ENCODE measurements around the gene DYRK3. TPM values are rescaled to one million over a fixed set of nuclear protein-coding genes. Genes with fewer than 3 reads are reported as not detected.
A peak's percentile ranks its signal among the peaks of the same experiment; 100 is the strongest.

DYRK3 gene
- polyA plus RNA-seq, 1 donor = 4.3 TPM

DNA sequence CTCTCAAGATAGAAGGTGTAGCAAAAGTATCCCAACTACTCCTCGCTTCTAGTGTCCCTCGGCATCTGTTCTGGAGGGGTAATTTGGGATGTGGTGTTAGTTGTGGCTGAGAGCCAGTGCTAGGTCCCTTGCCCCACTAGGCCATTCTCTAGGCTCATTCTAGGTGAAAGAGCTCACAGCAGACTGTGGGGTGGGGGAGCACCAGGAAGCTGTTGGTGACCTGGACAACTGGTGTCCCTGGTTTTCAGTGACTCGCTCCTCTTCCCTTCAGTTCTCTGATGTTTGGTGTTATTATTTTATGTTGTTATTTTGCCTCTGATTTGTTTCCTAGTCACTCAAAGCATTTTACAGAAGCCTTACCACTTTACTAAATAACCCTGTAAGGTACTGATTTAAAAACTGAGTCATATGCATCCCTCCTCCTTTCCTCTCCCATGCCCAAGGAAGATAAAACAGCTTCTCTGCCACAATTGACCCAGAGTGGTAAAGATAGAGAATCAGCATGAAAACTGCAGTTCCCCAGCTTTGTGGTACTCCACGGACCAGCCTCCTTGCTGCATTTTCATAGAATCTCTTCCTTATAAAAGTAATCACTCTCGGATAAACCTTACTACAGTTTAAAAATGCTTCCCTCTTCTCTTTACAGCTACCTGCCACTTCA is 14.1 kb downstream of the DYRK3 start:
- no peaks in the 10 kb centered on the region for H3K4me1 ChIP-seq (ENCODE audit: control insufficient read depth, insufficient read depth, low read length)
- no peak overlapping the region for H3K4me3 ChIP-seq (ENCODE audit: low read length)
- no peaks in the 10 kb centered on the region for H3K27me3 ChIP-seq (ENCODE audit: control insufficient read depth, insufficient read depth, low read length)
- no peak for DNase-seq
- 95% methylated on average over 2 of the region's 5 CpGs for WGBS (ENCODE audit: insufficient coverage, low lambda C conversion rate)
- peaks cover 4% of the 10 kb centered on the region for H3K36me3 ChIP-seq (ENCODE audit: control insufficient read depth, insufficient read depth, low read length)
- no peaks in the 10 kb centered on the region for H3K9me3 ChIP-seq (ENCODE audit: control insufficient read depth, low read depth, low read length)
- no peak overlapping the region for H3K27ac ChIP-seq (ENCODE audit: low read length)

DNA sequence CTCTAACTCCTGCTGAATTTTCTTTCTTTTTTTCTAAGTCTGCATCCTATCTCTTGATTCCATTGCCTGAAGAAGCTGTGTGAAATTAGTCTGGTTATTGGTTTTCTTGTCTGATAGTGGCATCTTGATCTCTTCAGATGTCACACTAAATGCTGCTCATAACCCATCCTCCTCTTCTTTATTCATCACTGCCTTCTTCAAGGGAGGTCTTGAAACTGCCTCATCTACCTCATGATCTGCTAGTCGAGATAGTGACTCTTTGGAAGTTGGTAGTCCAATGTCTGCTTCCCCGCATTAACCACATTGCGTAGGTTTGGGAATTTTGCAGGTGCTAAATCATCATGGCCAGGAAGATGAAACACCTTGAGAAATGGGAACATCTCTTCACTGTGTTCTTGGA is 15.7 kb downstream of the DYRK3 start:
- no peak overlapping the region for H3K27ac ChIP-seq (ENCODE audit: low read length)
- no peaks in the 10 kb centered on the region for H3K4me1 ChIP-seq (ENCODE audit: control insufficient read depth, insufficient read depth, low read length)
- no peak for DNase-seq
- no peak overlapping the region for H3K4me3 ChIP-seq (ENCODE audit: low read length)
- peaks cover 4% of the 10 kb centered on the region for H3K36me3 ChIP-seq (ENCODE audit: control insufficient read depth, insufficient read depth, low read length)
- WGBS (ENCODE audit: insufficient coverage, low lambda C conversion rate) = 100% methylated on average over 2 of the region's 3 CpGs
- H3K9me3 ChIP-seq (ENCODE audit: control insufficient read depth, low read depth, low read length) = no peaks in the 10 kb centered on the region
- no peaks in the 10 kb centered on the region for H3K27me3 ChIP-seq (ENCODE audit: control insufficient read depth, insufficient read depth, low read length)

DNA sequence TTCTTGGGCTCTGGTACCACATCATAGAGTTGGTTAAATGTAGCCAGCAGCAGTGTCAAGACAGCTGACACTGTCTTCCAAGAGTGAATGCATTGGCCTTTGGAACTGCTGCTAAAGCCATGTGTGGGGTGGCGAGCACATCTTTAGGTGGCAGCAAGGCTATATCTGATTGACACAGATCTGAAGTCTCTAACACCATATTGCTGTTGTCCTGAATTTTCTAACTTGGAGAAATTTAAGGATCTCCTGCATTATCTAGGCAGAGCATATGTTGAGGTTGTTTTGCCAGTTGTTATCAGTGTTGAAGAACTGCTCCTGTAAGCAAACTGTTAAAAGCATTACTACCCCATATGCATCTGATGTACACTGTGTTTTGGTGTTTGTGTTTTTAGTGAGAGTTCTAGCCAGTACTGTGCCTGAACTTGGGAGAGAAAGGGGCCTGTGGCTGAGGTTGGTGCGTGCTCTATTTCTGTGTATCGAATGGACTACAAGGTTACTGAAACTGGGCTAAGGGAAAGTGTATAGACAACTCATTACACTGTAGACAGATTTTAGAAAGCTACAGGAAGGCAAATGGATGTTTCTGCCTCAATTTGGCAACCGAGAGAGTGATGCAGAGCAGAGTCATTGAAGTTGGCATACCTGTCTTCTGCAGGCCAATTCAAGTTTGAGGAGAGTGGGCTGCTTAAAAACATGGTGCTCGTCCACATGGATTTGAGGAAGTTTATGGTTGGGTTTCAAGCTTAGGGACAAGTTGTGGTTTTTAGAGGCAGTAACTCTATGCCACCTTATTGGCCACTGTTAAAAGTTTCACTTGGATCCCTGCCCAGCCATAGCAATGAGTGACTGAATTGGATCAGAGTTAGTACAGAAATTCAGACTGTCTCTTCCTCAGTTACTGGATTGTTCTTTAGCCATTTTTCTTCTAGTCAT is 16.9 kb downstream of the DYRK3 start:
- no CpG with 5 or more reads among the region's 5 CpGs for WGBS (ENCODE audit: insufficient coverage, low lambda C conversion rate)
- DNase-seq = no peak
- Histone ChIP-seq H3K27ac (ENCODE audit: low read length) (no peak overlapping the region), H3K9me3 (ENCODE audit: control insufficient read depth, low read depth, low read length) (no peaks in the 10 kb centered on the region), H3K4me1 (ENCODE audit: control insufficient read depth, insufficient read depth, low read length) (no peaks in the 10 kb centered on the region), H3K36me3 (ENCODE audit: control insufficient read depth, insufficient read depth, low read length) (peaks cover 4% of the 10 kb centered on the region), H3K27me3 (ENCODE audit: control insufficient read depth, insufficient read depth, low read length) (no peaks in the 10 kb centered on the region), H3K4me3 (ENCODE audit: low read length) (no peak overlapping the region)

DNA sequence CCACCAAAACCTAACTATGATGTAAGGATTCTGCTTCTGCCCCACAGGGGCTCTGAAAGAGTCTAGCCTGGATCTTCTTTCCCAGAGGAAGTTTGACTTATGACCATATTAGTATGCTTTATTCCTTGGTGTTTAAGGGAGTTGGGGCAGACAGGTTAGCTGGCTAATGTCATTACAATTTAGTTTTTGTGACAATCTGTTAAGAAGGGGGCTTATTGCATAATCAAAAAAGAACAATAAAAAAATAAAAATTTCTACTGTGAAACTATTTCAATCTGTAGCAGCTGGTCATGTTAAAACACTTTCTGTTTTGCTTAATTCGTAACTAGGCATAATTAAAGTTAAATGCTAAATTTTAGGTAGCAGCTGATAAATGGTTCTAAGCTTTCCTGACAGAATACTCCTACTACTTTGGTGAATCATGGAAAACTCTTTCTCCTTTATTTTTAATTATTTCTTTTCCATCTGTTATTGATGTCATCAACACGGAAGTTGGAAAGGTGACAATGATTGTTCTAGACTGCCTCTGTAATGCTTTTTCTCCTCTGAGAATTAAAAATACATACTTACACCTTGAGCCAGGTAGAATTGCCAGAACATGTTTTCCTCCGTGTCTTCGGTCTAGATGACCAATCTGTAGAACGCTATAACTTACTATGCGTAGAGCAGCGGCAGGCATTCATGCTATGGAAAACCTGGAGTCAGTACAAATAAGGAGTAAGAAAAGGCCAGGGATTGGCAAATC is 18.6 kb downstream of the DYRK3 start:
- H3K27ac ChIP-seq (ENCODE audit: low read length) = no peak overlapping the region
- no peak overlapping the region for H3K4me3 ChIP-seq (ENCODE audit: low read length)
- no peaks in the 10 kb centered on the region for H3K9me3 ChIP-seq (ENCODE audit: control insufficient read depth, low read depth, low read length)
- DNase-seq = no peak
- WGBS (ENCODE audit: insufficient coverage, low lambda C conversion rate) = 77% methylated on average over 2 of the region's 7 CpGs
- no peaks in the 10 kb centered on the region for H3K27me3 ChIP-seq (ENCODE audit: control insufficient read depth, insufficient read depth, low read length)
- H3K4me1 ChIP-seq (ENCODE audit: control insufficient read depth, insufficient read depth, low read length) = peaks cover 9% of the 10 kb centered on the region
- H3K36me3 ChIP-seq (ENCODE audit: control insufficient read depth, insufficient read depth, low read length) = no peaks in the 10 kb centered on the region

DNA sequence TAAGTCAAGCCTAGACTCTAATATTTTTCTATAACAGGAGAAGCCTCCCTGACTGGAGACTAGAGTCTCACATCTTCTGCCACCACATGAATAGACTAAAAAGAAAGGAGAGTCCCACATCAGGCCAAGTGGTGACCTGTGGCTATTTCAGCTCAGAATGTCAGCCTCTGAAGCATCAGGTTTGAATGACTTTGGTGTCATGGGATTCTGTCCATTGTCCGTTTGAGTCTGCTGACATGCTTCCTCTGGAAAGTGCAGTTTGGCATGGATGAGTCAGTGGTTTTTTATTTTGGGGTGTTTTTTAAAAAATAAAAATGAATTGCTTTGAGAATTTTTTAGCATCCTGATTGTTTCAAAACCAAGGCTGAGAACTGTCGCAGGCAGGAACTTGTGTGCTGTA is 19.5 kb downstream of the DYRK3 start:
- H3K27ac ChIP-seq (ENCODE audit: low read length) = no peak overlapping the region
- H3K36me3 ChIP-seq (ENCODE audit: control insufficient read depth, insufficient read depth, low read length) = no peaks in the 10 kb centered on the region
- DNase-seq = no peak
- no peak overlapping the region for H3K4me3 ChIP-seq (ENCODE audit: low read length)
- H3K4me1 ChIP-seq (ENCODE audit: control insufficient read depth, insufficient read depth, low read length) = peaks cover 17% of the 10 kb centered on the region
- no peaks in the 10 kb centered on the region for H3K27me3 ChIP-seq (ENCODE audit: control insufficient read depth, insufficient read depth, low read length)
- H3K9me3 ChIP-seq (ENCODE audit: control insufficient read depth, low read depth, low read length) = no peaks in the 10 kb centered on the region
- no CpG with 5 or more reads among the region's 2 CpGs for WGBS (ENCODE audit: insufficient coverage, low lambda C conversion rate)

DNA sequence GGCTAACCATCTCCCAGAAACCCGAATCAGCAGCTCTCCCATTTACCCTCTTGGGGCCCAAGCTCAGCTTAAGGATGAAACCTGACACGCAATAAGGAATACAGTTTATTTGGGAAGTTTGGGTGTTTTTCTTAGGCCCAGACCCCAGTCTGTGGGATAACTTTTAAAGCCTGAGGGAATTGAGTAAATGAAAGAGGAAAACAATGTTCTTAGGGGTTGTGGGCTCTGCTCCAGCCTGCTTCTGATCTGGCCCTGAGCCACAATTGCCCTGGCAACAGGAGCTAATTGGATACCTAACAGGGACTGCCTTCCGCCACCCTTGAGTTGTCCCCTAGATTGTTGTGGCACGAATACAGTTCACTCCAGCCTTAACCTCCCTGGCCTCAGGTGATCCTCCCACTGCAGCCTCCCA is 20.1 kb downstream of the DYRK3 start:
- no peak for DNase-seq
- Histone ChIP-seq H3K27ac (ENCODE audit: low read length) (no peak overlapping the region), H3K9me3 (ENCODE audit: control insufficient read depth, low read depth, low read length) (no peaks in the 10 kb centered on the region), H3K36me3 (ENCODE audit: control insufficient read depth, insufficient read depth, low read length) (no peaks in the 10 kb centered on the region), H3K4me3 (ENCODE audit: low read length) (no peak overlapping the region), H3K27me3 (ENCODE audit: control insufficient read depth, insufficient read depth, low read length) (no peaks in the 10 kb centered on the region), H3K4me1 (ENCODE audit: control insufficient read depth, insufficient read depth, low read length) (peaks cover 19% of the 10 kb centered on the region)
- no CpG with 5 or more reads among the region's 4 CpGs for whole genome bisulfite sequencing (ENCODE audit: insufficient coverage, low lambda C conversion rate)

DNA sequence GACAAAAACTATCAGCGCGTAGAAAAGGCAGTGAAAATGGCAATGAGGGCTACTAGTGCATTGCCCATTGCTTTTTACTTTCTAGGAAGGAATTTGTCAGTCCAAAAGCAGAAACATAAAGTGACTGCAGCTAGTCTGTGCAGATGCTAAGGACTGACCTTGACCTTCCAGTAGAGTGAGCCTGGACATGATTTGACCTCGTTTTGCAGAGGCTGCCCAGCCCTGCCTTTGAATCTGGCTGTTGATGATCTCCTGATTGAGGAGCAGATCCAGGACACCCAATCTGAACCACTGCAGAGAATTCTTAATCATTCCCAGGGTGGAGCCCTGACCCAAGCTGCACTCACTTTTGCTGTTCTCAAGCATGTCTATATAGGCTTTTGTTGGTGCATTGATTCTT is 21.6 kb downstream of the DYRK3 start:
- Histone ChIP-seq H3K9me3 (ENCODE audit: control insufficient read depth, low read depth, low read length) (no peaks in the 10 kb centered on the region), H3K36me3 (ENCODE audit: control insufficient read depth, insufficient read depth, low read length) (no peaks in the 10 kb centered on the region), H3K4me3 (ENCODE audit: low read length) (no peak overlapping the region), H3K4me1 (ENCODE audit: control insufficient read depth, insufficient read depth, low read length) (peaks cover 19% of the 10 kb centered on the region), H3K27ac (ENCODE audit: low read length) (no peak overlapping the region), H3K27me3 (ENCODE audit: control insufficient read depth, insufficient read depth, low read length) (no peaks in the 10 kb centered on the region)
- no peak for DNase-seq
- no CpG with 5 or more reads among the region's 3 CpGs for WGBS (ENCODE audit: insufficient coverage, low lambda C conversion rate)

DNA sequence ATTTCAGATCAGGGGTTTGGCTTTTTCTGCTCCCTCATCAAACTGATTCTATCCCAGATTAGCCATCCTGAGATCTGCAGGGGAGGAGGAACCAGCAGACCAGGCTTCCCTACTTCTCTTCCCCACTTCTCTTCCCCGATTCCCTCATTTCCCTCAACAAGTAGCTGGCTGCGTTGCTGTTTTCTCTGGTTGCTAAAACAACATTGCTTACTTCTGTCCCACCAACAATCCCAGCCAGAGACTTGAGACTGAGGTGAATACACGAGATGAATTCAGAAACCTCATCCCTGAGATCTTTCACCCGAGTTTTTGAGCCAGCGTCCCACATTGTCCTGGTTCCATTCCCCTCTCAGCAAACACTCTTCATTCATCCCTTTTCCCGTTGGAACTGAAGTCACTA is 22.4 kb downstream of the DYRK3 start:
- no CpG with 5 or more reads among the region's 6 CpGs for WGBS (ENCODE audit: insufficient coverage, low lambda C conversion rate)
- H3K4me3 ChIP-seq (ENCODE audit: low read length) = no peak overlapping the region
- H3K4me1 ChIP-seq (ENCODE audit: control insufficient read depth, insufficient read depth, low read length) = peaks cover 19% of the 10 kb centered on the region
- no peak overlapping the region for H3K27ac ChIP-seq (ENCODE audit: low read length)
- H3K9me3 ChIP-seq (ENCODE audit: control insufficient read depth, low read depth, low read length) = no peaks in the 10 kb centered on the region
- no peak for DNase-seq
- no peaks in the 10 kb centered on the region for H3K36me3 ChIP-seq (ENCODE audit: control insufficient read depth, insufficient read depth, low read length)
- H3K27me3 ChIP-seq (ENCODE audit: control insufficient read depth, insufficient read depth, low read length) = no peaks in the 10 kb centered on the region

DNA sequence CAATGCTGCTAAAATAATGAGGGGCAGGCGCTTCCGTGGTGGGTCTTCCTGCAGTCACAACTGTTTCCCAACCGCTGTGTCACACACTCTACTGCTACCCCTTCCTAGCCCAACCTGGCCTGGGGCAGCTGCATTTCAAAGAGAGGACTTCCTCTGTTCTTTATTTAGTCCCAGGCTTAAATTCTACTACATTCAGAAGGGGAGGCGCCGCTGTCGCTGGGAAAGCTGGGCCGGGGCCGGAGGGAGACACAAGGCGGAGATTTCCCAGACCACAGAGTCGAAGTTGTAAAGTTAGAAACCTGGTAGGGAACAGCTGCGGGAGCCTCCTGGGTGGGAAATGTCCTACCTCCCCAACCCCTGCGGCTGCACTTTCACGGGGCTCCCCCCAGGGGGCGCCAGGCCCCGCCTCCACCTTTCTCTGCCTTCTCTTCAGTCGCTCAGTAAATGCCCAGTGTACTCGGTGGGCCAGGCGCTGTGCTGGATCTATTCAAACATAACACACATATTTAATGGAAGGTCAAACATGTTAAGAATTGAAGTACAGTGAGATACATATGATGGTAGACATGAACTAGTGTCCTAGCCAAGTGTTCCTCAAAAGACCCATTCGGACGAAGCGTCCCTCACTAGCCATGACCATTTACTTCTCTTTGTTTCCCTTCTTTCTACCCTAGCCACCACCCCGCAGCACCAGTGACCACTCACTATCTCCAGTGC is 23.1 kb downstream of the DYRK3 start:
- DNase-seq = peak in 1 of 2 donors; percentile 23
- Histone ChIP-seq H3K9me3 (ENCODE audit: control insufficient read depth, low read depth, low read length) (no peaks in the 10 kb centered on the region), H3K4me1 (ENCODE audit: control insufficient read depth, insufficient read depth, low read length) (peaks cover 19% of the 10 kb centered on the region), H3K4me3 (ENCODE audit: low read length) (no peak overlapping the region), H3K27me3 (ENCODE audit: control insufficient read depth, insufficient read depth, low read length) (peaks cover 1% of the 10 kb centered on the region), H3K27ac (ENCODE audit: low read length) (no peak overlapping the region), H3K36me3 (ENCODE audit: control insufficient read depth, insufficient read depth, low read length) (no peaks in the 10 kb centered on the region)
- no CpG with 5 or more reads among the region's 22 CpGs for WGBS (ENCODE audit: insufficient coverage, low lambda C conversion rate)

DNA sequence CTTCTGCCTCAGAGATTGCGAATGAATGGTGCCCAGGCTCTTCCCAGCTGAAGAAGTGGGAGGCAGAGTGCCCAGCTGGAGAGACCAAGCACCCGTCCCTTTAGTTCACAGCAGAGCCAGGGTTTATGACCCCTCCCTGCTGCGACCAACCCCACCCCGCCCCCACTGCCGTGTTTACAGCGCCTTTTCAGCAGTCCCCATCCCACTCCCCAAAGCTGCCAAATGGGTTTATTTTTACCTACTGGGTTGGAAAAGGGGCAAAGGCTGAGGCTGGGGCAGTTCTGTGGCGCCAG is 23.6 kb downstream of the DYRK3 start:
- WGBS (ENCODE audit: insufficient coverage, low lambda C conversion rate) = no CpG with 5 or more reads among the region's 7 CpGs
- Histone ChIP-seq H3K27ac (ENCODE audit: low read length) (no peak overlapping the region), H3K27me3 (ENCODE audit: control insufficient read depth, insufficient read depth, low read length) (peaks cover 6% of the 10 kb centered on the region), H3K4me3 (ENCODE audit: low read length) (no peak overlapping the region), H3K4me1 (ENCODE audit: control insufficient read depth, insufficient read depth, low read length) (peaks cover 19% of the 10 kb centered on the region), H3K9me3 (ENCODE audit: control insufficient read depth, low read depth, low read length) (no peaks in the 10 kb centered on the region), H3K36me3 (ENCODE audit: control insufficient read depth, insufficient read depth, low read length) (no peaks in the 10 kb centered on the region)
- no peak for DNase-seq
